Mucosa of descending colon (tissue), 3 donors: ENCODE results near the gene NDUFA13. TPM values are rescaled to one million over a fixed set of nuclear protein-coding genes. Genes with fewer than 3 reads are reported as not detected.

ENCODE experiments used
- ATAC-seq: fragments of 200-7000 bp; cut with Tn5 transposase; one replicate; pipeline ENCODE4 v1.9.1; 2020; ENCODE audit warnings: mild to moderate bottlenecking, moderate library complexity
- DNase-seq, 3 donors: peaks; one replicate each; pipeline ENCODE4 v3.0.0-alpha.2; 2020
- H3K36me3 ChIP-seq: fragments of 200-600 bp; one replicate; pipeline ENCODE4 v1.8.0; 2021; ENCODE audit warnings: low read depth, mild to moderate bottlenecking
- H3K4me1 ChIP-seq: fragments of 200-600 bp; one replicate; pipeline ENCODE4 v1.8.0; 2021; ENCODE audit warnings: low read depth, mild to moderate bottlenecking
- H3K4me3 ChIP-seq: fragments of 200-600 bp; one replicate; pipeline ENCODE4 v1.8.0; 2021; ENCODE audit warnings: mild to moderate bottlenecking
- H3K9me3 ChIP-seq: fragments of 200-600 bp; one replicate; pipeline ENCODE4 v1.8.0; 2021; ENCODE audit warnings: mild to moderate bottlenecking
- intact Hi-C, 2 donors: fragments of 100-400 bp; cut with DNase I in 1 of 2; cut with micrococcal nuclease in 1 of 2; formaldehyde crosslinking; loops; one replicate each; pipeline versions ENCODE4 v1.11.0 to v1.11.1; 2022; cut with DNase I, micrococcal nuclease
- total RNA-seq, 3 donors: library from RNA; stranded (reverse); fragmentation: NEBNext Ultra II Directional in 2 of 3; extraction: Animal tissue kit (Norgen Biotek cat#: 25700) in 2 of 3; gene quantifications; one replicate each; pipeline versions ENCODE4 v1.2.1 to v1.2.4, GENCODE V29; 2021 to 2023
- TF ChIP-seq, protein P1 (sequence below): fragments of 200-600 bp; IDR thresholded peaks from one replicate; pipeline ENCODE4 v1.8.0; 2022; ENCODE audit warnings: antibody characterized with exemption, mild to moderate bottlenecking
- donor health status: DM: no; HTN: no; CAD: no; lungs with moderate emphysema.
- donor health status: DM: no; HTN: no; CAD: no.
- donor health status: DM: no; HTN: yes; CAD: no.

Gene NDUFA13
- total RNA-seq, 3 donors from 2014 or later = 347 to 437 (median 348) TPM

DNA sequence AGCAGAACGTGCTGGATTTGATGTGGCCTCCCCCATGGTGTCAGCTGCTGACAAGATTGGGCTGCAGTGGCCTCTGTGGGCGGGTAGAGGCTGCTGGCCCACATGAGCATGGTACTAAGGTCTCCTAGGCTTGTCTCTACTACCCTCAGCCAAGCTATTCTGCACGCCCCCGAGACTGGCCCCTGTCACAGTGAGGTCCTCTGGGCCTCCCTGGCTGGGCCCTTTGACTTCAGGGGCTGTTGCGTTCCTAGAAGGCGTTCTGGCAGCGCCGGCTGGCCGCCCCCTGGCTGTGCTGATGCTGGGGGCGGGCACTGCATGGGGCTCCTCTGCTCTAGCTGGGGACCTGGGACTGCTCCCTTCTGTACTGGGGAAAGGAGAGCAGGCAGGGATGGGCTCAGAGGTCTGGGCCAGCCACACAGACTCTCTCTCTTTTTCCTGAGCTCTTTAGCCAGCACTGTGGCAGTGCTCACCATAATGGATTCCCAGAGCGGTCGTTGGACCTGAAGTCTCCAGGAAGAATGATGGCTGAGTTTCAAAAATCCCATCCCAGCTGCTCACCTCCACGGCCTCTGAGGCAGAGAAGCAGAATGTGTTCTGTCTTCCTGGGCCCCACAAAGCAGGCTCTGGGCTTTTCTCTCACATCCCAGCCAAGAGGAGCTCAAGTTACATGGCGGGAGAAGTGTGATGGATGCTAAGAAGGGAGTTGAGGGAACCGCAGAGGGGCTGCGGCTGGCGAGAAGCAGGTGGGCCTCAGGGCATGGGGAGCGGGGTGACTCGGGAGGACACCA lies 33.0 kb upstream of the NDUFA13 start:
- TF ChIP-seq, protein P1, sequence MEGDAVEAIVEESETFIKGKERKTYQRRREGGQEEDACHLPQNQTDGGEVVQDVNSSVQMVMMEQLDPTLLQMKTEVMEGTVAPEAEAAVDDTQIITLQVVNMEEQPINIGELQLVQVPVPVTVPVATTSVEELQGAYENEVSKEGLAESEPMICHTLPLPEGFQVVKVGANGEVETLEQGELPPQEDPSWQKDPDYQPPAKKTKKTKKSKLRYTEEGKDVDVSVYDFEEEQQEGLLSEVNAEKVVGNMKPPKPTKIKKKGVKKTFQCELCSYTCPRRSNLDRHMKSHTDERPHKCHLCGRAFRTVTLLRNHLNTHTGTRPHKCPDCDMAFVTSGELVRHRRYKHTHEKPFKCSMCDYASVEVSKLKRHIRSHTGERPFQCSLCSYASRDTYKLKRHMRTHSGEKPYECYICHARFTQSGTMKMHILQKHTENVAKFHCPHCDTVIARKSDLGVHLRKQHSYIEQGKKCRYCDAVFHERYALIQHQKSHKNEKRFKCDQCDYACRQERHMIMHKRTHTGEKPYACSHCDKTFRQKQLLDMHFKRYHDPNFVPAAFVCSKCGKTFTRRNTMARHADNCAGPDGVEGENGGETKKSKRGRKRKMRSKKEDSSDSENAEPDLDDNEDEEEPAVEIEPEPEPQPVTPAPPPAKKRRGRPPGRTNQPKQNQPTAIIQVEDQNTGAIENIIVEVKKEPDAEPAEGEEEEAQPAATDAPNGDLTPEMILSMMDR = no peak

DNA sequence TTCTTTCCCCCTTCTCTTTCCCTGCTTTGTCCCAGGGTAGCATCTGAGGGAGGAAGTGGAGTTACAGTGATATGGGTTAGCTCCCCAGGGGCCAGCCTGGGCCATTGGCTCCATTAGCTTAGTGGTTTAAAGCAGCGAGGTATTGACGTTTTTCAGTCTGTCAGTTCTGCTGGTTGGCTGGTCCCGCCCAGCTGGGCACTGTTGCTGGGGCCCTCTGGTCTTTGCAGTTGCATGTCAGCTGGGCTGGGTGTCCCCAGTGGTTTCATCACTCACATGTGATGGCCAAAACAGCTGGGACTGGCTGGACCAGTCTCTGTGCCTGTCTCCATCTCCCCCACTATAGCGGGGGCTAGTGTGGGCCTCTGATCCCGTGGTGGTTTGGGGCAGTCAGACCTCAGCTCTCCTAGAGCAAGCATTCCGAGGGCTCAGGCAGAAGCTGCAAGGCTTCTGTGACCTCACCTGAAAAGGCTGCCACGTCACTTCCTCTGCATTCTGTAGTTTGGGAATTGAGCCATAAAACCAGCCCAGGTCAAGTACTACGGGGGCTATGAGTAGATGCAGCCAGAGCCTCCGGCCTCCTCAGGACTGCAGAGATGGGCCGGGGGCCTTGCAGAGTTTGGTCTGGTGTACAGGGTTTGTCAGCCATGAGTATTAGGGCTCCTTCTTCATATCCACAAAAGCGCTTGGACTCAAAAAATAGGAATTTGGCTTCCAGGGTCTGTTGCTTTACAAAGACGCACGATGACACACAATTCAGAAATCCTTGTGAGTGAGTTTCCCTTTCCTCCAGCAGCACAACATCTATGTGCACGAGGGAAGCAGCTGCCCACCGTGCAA lies 30.6 kb upstream of the NDUFA13 start:
- Histone ChIP-seq H3K9me3 (no peaks in the 10 kb centered on the region), H3K4me1 (peaks cover 41% of the 10 kb centered on the region), H3K4me3 (no peak overlapping the region), H3K36me3 (no peaks in the 10 kb centered on the region)
- intact Hi-C loops = loop anchor here in 1 of 2 donors (10.0 kb wide), 1 partner anchor 81 kb away; the partner anchor contains the start of gene GATAD2A
- DNase-seq = peak in 1 of 3 donors; percentile 52
- no peak for ATAC-seq
- TF ChIP-seq, protein P1 = no peak

More for the DNA sequence above, 33.0 kb upstream of the NDUFA13 start:
- Histone ChIP-seq H3K36me3 (no peaks in the 10 kb centered on the region), H3K4me1 (peaks cover 25% of the 10 kb centered on the region), H3K9me3 (no peaks in the 10 kb centered on the region), H3K4me3 (no peak overlapping the region)
- peak in 1 of 3 donors; percentile 43 for DNase-seq
- ATAC-seq = no peak
- intact Hi-C loops = loop anchor here in 1 of 2 donors (10.0 kb wide), 1 partner anchor 78 kb away; the partner anchor contains the start of gene GATAD2A

DNA sequence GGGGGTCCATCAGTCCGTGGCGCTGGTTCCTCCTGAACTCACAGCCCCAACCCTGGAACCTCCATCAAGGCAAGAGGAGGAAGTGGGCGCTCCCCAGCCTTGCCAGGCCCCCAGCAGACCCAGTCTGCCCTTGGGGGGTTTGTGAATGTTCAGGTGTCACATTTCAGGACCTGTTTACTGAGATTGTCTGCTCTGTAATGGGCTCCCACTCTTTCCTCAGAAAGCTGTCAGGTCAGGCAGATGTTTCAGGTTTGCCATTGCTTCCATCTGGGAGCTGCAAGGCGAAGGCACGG lies 30.1 kb upstream of the NDUFA13 start:
- no peaks in the 10 kb centered on the region for H3K9me3 ChIP-seq
- H3K4me1 ChIP-seq = peaks cover 47% of the 10 kb centered on the region
- TF ChIP-seq, protein P1 = no peak
- intact Hi-C loops = loop anchor here in 1 of 2 donors (10.0 kb wide), 1 partner anchor 81 kb away; the partner anchor contains the start of gene GATAD2A
- no peak for ATAC-seq
- peak in 1 of 3 donors; percentile 35 for DNase-seq
- no peaks in the 10 kb centered on the region for H3K36me3 ChIP-seq
- no peak overlapping the region for H3K4me3 ChIP-seq

DNA sequence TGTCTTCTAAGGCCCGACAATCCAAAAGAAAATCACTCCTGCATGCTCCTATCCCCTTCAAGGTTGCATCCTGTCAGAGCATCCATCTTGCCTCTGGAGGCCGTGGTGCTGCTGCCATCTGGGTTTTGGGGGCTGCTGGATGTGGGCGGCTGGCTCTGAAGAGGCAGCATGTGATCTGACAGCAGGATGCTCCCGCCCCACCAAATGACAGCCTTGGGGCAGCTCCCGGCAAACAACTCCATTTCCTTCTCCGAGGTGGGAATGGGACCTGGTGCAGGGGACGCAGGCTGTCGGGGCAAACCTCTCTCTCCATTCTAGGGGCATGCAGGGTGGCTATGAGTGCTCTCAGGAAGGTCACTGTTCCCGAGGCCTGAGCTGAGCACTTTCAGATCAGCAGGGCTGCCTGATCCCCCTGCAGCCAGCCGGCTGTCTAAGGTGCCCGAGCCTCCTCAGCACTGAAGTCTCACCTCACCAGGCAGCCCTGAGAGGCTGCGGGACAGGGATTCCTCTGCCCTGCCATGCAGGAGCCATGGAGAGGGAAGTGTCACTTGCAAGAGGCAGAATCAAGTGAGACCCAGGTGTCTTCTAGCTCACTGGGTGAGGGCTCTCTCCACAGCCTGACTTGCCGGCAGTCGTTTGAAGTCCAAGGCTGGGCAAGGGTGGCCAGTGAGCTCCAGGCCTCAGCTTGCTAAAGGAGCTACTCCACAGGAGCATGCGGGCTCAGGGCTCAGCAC lies 29.5 kb upstream of the NDUFA13 start:
- ATAC-seq (no peak), DNase-seq (peak in 1 of 3 donors; percentile 54)
- intact Hi-C loops = loop anchor here in 1 of 2 donors (10.0 kb wide), 1 partner anchor 82 kb away; the partner anchor contains the start of gene GATAD2A

More for the DNA sequence above, 29.5 kb upstream of the NDUFA13 start:
- no peaks in the 10 kb centered on the region for H3K36me3 ChIP-seq
- no peak overlapping the region for H3K4me3 ChIP-seq
- no peaks in the 10 kb centered on the region for H3K9me3 ChIP-seq
- H3K4me1 ChIP-seq = peaks cover 47% of the 10 kb centered on the region
- TF ChIP-seq, protein P1 = no peak
